ENCODE measurements around the gene HHATL.

DNA sequence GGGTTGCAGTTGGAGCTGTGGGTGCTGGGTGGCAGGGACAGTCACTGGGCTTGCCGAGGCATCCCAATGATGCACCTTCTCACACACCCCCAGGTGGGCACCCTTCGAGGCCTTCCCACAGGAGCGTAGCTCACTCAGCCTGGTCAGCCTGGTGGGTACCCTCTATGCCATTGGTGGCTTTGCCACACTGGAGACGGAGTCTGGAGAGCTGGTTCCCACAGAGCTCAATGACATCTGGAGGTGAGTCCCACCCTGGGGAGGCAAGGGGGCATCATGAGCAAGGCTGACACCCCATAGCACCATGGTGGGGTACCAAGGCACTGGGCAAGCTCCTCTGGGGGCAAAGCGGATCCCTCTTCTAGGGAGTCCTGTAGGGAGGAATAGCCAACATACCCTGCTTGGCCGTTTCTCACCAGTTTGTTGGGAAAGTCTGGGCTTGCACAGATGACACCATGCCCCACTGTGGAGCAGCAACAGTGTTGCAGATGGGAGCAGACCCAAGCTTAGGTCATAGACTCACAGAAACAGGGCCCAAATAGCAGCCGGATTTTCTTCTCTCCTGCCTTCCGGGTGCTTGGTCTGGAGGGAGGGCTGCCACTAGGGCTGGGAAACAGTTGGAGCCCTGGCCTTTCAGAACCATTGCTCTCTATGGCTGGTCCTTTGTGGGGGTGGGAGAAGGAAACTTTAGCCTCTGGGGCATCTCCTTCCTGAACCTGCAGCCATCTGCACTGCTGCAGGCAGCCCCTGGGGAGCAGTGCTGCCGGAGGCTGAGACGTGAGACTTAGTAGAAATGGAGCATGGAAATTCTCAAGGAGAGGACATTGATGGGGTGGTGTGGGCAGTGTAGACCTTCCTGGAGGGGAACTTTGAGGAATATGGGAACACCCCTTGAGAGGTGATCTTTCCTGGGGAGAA, 11.6 kb downstream of the HHATL start:
- no peak for TF ChIP-seq CTCF (IDR thresholded peaks at IDR 0.05 in 8 of 11, conservative IDR thresholded peaks at IDR 0.05 in 3 of 11)
- no peak for TF ChIP-seq POLR2A (IDR thresholded peaks at IDR 0.05)
- no peak for TF ChIP-seq POLR2AphosphoS5 (IDR thresholded peaks at IDR 0.05)
